Measurements from ENCODE around the gene FBLN2. TPM values are rescaled to one million over a fixed set of nuclear protein-coding genes. Genes with fewer than 3 reads are reported as not detected.

FBLN2 gene
- total RNA-seq, 1 experiment from 2014 or later: 36.7 TPM

DNA sequence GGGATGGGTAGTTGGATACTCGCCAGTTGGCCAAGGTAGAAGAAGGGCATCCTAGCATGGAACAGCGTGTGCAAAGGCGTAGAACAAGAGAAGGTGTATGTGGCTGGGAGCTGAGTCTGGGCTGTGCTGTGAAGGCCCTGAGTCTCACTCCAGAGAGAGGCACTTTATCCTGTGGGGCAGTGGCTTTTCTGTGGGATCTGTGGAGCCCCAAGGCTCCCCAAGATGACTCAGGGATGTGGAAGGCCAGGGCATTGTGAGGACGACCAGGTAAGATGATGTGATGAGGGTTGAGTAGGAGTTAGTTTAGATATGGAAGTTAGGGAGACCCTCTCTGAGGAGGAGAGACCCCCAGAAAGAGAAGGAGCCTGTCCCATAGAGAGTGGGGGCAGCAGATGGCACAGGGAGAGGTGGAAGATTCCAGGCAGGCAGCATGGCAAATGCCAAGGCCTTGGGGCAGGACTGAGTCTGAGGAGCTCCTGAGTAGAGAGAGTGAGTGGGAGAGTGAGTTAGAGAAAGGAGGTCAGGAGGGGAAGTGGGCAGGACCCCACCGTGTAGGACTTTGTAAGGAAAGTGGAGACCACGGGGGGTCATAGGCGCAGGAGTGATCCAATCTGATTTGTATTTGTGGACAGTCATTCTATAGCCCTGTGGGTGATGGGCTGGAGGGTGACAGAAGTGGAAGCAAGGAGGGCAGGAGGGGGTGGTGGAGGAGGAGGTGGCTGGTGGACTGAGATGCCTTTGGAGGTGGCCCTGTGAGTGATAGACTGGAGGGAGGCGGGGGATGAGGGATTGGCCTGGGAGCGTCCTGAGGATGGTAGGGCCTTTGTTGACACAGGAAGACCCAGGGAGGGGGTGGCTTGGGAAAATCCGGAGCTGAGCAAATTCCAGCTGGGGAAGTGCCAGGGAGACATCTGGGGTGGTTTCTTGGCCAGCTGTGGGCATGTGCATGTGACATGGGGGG lies 50.3 kb downstream of the FBLN2 start:
- no peak overlapping the region for H3K4me3 ChIP-seq (ENCODE audit: low read depth, low read length)
- Mint-ChIP-seq H3K27ac (ENCODE audit: unreplicated experiment) (peak overlapping the region; percentile 39), H3K36me3 (ENCODE audit: insufficient read depth, unreplicated experiment) (no peaks in the 10 kb centered on the region), H3K27me3 (ENCODE audit: insufficient read depth, unreplicated experiment) (no peaks in the 10 kb centered on the region), H3K4me3 (ENCODE audit: unreplicated experiment) (no peak overlapping the region), H3K4me1 (ENCODE audit: low read depth, unreplicated experiment) (peaks cover 33% of the 10 kb centered on the region), H3K9me3 (ENCODE audit: unreplicated experiment) (peaks cover 10% of the 10 kb centered on the region)
- H3K4me1 ChIP-seq: peaks cover 27% of the 10 kb centered on the region
- intact Hi-C loops (cut with micrococcal nuclease; ENCODE audit: unreplicated experiment): loop anchor here (5.0 kb wide), 2 partner anchors 48 to 52 kb away; partner anchors contain the start of gene FBLN2
- no TSS peak for BruUV-seq (replicated peaks)
- no peaks in the 10 kb centered on the region for H3K27me3 ChIP-seq (replicated peaks; ENCODE audit: control insufficient read depth, insufficient read depth, low read length)
- no peak for DNase-seq
- ChIA-PET CTCF (interaction anchor here (0.7 to 1.7 kb wide), 2 partner anchors 20 to 49 kb away, joined by 3 to 4 read pairs; no protein-coding TSS in a partner anchor), POLR2A (no interaction called here)
- no peaks in the 10 kb centered on the region for H3K36me3 ChIP-seq (ENCODE audit: control insufficient read depth, insufficient read depth, low read length)
- TF ChIP-seq, protein P1, sequence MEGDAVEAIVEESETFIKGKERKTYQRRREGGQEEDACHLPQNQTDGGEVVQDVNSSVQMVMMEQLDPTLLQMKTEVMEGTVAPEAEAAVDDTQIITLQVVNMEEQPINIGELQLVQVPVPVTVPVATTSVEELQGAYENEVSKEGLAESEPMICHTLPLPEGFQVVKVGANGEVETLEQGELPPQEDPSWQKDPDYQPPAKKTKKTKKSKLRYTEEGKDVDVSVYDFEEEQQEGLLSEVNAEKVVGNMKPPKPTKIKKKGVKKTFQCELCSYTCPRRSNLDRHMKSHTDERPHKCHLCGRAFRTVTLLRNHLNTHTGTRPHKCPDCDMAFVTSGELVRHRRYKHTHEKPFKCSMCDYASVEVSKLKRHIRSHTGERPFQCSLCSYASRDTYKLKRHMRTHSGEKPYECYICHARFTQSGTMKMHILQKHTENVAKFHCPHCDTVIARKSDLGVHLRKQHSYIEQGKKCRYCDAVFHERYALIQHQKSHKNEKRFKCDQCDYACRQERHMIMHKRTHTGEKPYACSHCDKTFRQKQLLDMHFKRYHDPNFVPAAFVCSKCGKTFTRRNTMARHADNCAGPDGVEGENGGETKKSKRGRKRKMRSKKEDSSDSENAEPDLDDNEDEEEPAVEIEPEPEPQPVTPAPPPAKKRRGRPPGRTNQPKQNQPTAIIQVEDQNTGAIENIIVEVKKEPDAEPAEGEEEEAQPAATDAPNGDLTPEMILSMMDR (IDR thresholded peaks at IDR 0.05; ENCODE audit: insufficient read depth in 1 of 2, low read depth in 1 of 2, low read length in 1 of 2, severe bottlenecking in 1 of 2, unreplicated experiment in 1 of 2): no peak
- no peaks in the 10 kb centered on the region for H3K9me3 ChIP-seq

- H3K27ac Mint-ChIP-seq (ENCODE audit: unreplicated experiment): peak overlapping the region; percentile 39
- CTCF ChIA-PET: interaction anchor here (0.7 to 1.7 kb wide), 3 partner anchors 19 to 105 kb away, joined by 3 to 4 read pairs (median 3); no protein-coding TSS in a partner anchor
These were observed 51.0 kb downstream of the FBLN2 start for GRCh38 chr3:13599887-13600450.

More at GRCh38 chr3:13599887-13600450, 51.0 kb downstream of the FBLN2 start:
- intact Hi-C loops (cut with micrococcal nuclease; ENCODE audit: unreplicated experiment): loop anchor here (5.0 kb wide), 2 partner anchors 47 to 53 kb away; partner anchors contain the start of gene FBLN2
- Mint-ChIP-seq H3K4me1 (ENCODE audit: low read depth, unreplicated experiment) (peaks cover 33% of the 10 kb centered on the region), H3K36me3 (ENCODE audit: insufficient read depth, unreplicated experiment) (no peaks in the 10 kb centered on the region), H3K27me3 (ENCODE audit: insufficient read depth, unreplicated experiment) (no peaks in the 10 kb centered on the region), H3K4me3 (ENCODE audit: unreplicated experiment) (no peak overlapping the region), H3K9me3 (ENCODE audit: unreplicated experiment) (peaks cover 10% of the 10 kb centered on the region)
- no TSS peak for BruUV-seq (replicated peaks)
- TF ChIP-seq, protein P1 (IDR thresholded peaks at IDR 0.05; ENCODE audit: insufficient read depth in 1 of 2, low read depth in 1 of 2, low read length in 1 of 2, severe bottlenecking in 1 of 2, unreplicated experiment in 1 of 2): no peak
- H3K4me3 ChIP-seq (ENCODE audit: low read depth, low read length): no peak overlapping the region
- H3K36me3 ChIP-seq (ENCODE audit: control insufficient read depth, insufficient read depth, low read length): no peaks in the 10 kb centered on the region
- DNase-seq: no peak
- no peaks in the 10 kb centered on the region for H3K27me3 ChIP-seq (replicated peaks; ENCODE audit: control insufficient read depth, insufficient read depth, low read length)
- POLR2A ChIA-PET: no interaction called here
- no peaks in the 10 kb centered on the region for H3K9me3 ChIP-seq
- peaks cover 19% of the 10 kb centered on the region for H3K4me1 ChIP-seq
